GM06990 (cell line): ENCODE measurements around the gene ERBB4.

Source experiments
- DNase-seq: peaks from one replicate; pipeline ENCODE4 v3.0.0-alpha.2; 2011; ENCODE audit not compliant: insufficient read length; ENCODE audit errors: extremely low read depth
- H3K27me3 ChIP-seq: replicated peaks from 2 replicates; pipeline ENCODE4 v1.6.0; 2011; ENCODE audit warnings: low read length; ENCODE audit not compliant: control insufficient read depth, insufficient read depth
- H3K36me3 ChIP-seq: 2 replicates; pipeline ENCODE4 v1.5.1; 2011; ENCODE audit warnings: low read length; ENCODE audit not compliant: control insufficient read depth, insufficient read depth
- H3K4me3 ChIP-seq: replicated peaks from 2 replicates; pipeline ENCODE4 v1.5.1; 2011; ENCODE audit warnings: low read depth, mild to moderate bottlenecking, control low read depth, low read length
- CTCF ChIP-seq: IDR thresholded peaks from 2 replicates; pipeline ENCODE4 v1.5.1; 2011; ENCODE audit warnings: low read length, control low read depth, mild to moderate bottlenecking, inconsistent platforms; ENCODE audit not compliant: insufficient read depth, poor library complexity, severe bottlenecking

The ERBB4 gene

DNA sequence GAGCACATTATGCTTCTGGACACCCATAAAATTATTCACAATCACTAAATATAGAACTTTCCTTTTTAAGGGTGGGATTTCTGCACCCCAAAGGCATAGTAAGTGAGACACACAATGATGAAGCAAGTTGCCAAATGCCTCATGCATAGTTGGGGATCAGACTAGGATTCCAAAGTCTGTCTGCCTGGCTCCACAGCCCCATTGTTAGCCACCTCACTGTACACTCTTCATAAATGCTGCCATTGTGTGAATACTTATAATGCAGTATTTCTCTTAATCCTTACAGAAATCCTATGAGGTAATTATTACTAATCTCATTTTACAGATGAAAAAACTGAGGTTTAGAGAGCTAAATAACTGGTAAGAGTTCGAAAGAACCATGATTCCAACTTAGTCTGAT, 738.6 kb downstream of the ERBB4 start:
- DNase-seq: no peak
- no peak for TF ChIP-seq CTCF
- no peaks in the 10 kb centered on the region for H3K27me3 ChIP-seq
- H3K4me3 ChIP-seq: no peak overlapping the region
- no peaks in the 10 kb centered on the region for H3K36me3 ChIP-seq

GRCh38 chr2:211798868-211799267, 739.7 kb downstream of the ERBB4 start:
- no peak for DNase-seq
- no peak for TF ChIP-seq CTCF
- no peak overlapping the region for H3K4me3 ChIP-seq
- H3K36me3 ChIP-seq: no peaks in the 10 kb centered on the region
- H3K27me3 ChIP-seq: no peaks in the 10 kb centered on the region

GRCh38 chr2:211793690-211794089, 744.9 kb downstream of the ERBB4 start:
- no peak for DNase-seq
- Histone ChIP-seq H3K4me3 (no peak overlapping the region), H3K27me3 (no peaks in the 10 kb centered on the region), H3K36me3 (no peaks in the 10 kb centered on the region)
- no peak for TF ChIP-seq CTCF

- DNase-seq: no peak
- H3K27me3 ChIP-seq: no peaks in the 10 kb centered on the region
- TF ChIP-seq CTCF: no peak
- no peak overlapping the region for H3K4me3 ChIP-seq
- H3K36me3 ChIP-seq: no peaks in the 10 kb centered on the region
Measured at GRCh38 chr2:211789982-211790381, 748.6 kb downstream of the ERBB4 start.

- no peak for DNase-seq
Measured at GRCh38 chr2:211766689-211767088, 771.9 kb downstream of the ERBB4 start.

More at GRCh38 chr2:211766689-211767088, 771.9 kb downstream of the ERBB4 start:
- Histone ChIP-seq H3K27me3 (no peaks in the 10 kb centered on the region), H3K36me3 (no peaks in the 10 kb centered on the region), H3K4me3 (no peak overlapping the region)
- no peak for TF ChIP-seq CTCF
